Common myeloid progenitor, CD34-positive (primary cell): ENCODE data around the gene LCNL1.

Source experiments
- CTCF ChIA-PET: fragments of 350-600 bp; sonication (Branson Sonifier 250); formaldehyde crosslinking; loops from one replicate; lab custom pipeline; 2021; ENCODE audit warnings: antibody characterized with exemption; lab: Charles Lee
- POLR2A ChIA-PET: fragments of 350-600 bp; sonication (Branson Sonifier 250); formaldehyde crosslinking; loops from one replicate; lab custom pipeline; 2021; ENCODE audit warnings: antibody characterized with exemption; lab: Charles Lee
- DNase-seq, 3 donors: peaks; one replicate each; pipeline versions ENCODE4 v3.0.0 to v3.0.0-alpha.2; 2013
- H3K27ac ChIP-seq, 2 experiments: 1 replicate in 1 of 2; 2 replicates in 1 of 2; pipeline ENCODE4 v1.7.0; 2013; ENCODE audit warnings: inconsistent platforms in 2 of 2, low read length in 2 of 2, mild to moderate bottlenecking in 2 of 2, low read depth in 1 of 2, moderate library complexity in 1 of 2; ENCODE audit not compliant: severe bottlenecking in 2 of 2, insufficient read depth in 1 of 2, poor library complexity in 1 of 2
- H3K27me3 ChIP-seq, 5 experiments: replicated peaks in 2 of 5; 1 replicate in 3 of 5; 2 replicates in 2 of 5; pipeline versions ENCODE4 v1.6.1 to v1.7.0; 2013; ENCODE audit warnings: low read length in 4 of 5, mild to moderate bottlenecking in 2 of 5, moderate library complexity in 2 of 5, inconsistent platforms in 1 of 5; ENCODE audit not compliant: insufficient read depth in 5 of 5, control insufficient read depth in 4 of 5
- H3K36me3 ChIP-seq, 4 experiments: 1 replicate in 2 of 4; 2 replicates in 2 of 4; pipeline versions ENCODE4 v1.6.1 to v1.7.0; 2013; ENCODE audit warnings: low read length in 3 of 4, control low read depth in 1 of 4, mild to moderate bottlenecking in 1 of 4; ENCODE audit not compliant: control insufficient read depth in 4 of 4, insufficient read depth in 4 of 4
- H3K4me1 ChIP-seq, 4 experiments: 1 replicate in 3 of 4; 2 replicates in 1 of 4; pipeline versions ENCODE4 v1.6.1 to v1.7.1; 2013; ENCODE audit warnings: low read length in 3 of 4, mild to moderate bottlenecking in 3 of 4, control low read depth in 1 of 4, inconsistent platforms in 1 of 4, moderate library complexity in 1 of 4; ENCODE audit not compliant: control insufficient read depth in 4 of 4, insufficient read depth in 4 of 4; ENCODE audit errors: control extremely low read depth in 1 of 4
- H3K4me3 ChIP-seq, 7 experiments: 1 replicate in 4 of 7; 2 replicates in 3 of 7; pipeline versions ENCODE4 v1.5.1 to v1.7.0; 2013; ENCODE audit warnings: mild to moderate bottlenecking in 7 of 7, low read length in 6 of 7, moderate library complexity in 6 of 7, inconsistent platforms in 2 of 7, low read depth in 2 of 7, control low read depth in 1 of 7; ENCODE audit not compliant: insufficient read depth in 4 of 7, control insufficient read depth in 1 of 7; ENCODE audit errors: extremely low read depth in 1 of 7
- H3K9me3 ChIP-seq, 5 experiments: 1 replicate in 4 of 5; 2 replicates in 1 of 5; pipeline versions ENCODE4 v1.6.1 to v1.7.1; 2013; ENCODE audit warnings: low read length in 4 of 5, mild to moderate bottlenecking in 2 of 5, inconsistent platforms in 1 of 5, low read depth in 1 of 5, moderate library complexity in 1 of 5; ENCODE audit not compliant: control insufficient read depth in 4 of 5, insufficient read depth in 2 of 5; ENCODE audit errors: control extremely low read depth in 1 of 5
- WGBS: methylation state at CpG from one replicate; pipeline ENCODE4 v1.1.5; 2013; ENCODE audit not compliant: insufficient coverage; 5-methylcytosine and 5-hydroxymethylcytosine counted together

The LCNL1 gene

GRCh38 chr9:136955202-136955942 is 27.4 kb upstream of the LCNL1 start:
- no peak for DNase-seq
- ChIA-PET CTCF (interaction anchor here (1.1 to 1.4 kb wide), 2 partner anchors 74 to 80 kb away, joined by 3 read pairs; no protein-coding TSS in a partner anchor), POLR2A (no interaction called here)
- H3K9me3 ChIP-seq = no peaks in the 10 kb centered on the region
- H3K4me1 ChIP-seq = peaks cover 0 to 4% (median 3%) of the 10 kb centered on the region in 4 experiments
- no peaks in the 10 kb centered on the region for H3K36me3 ChIP-seq
- H3K27ac ChIP-seq = no peak overlapping the region
- no peaks in the 10 kb centered on the region for H3K27me3 ChIP-seq
- H3K4me3 ChIP-seq = no peak overlapping the region
- WGBS = 93% methylated on average over 14 of the region's 14 CpGs

- POLR2A ChIA-PET = no interaction called here
- DNase-seq = no peak
Measured at GRCh38 chr9:136955943-136956335, 26.9 kb upstream of the LCNL1 start.

GRCh38 chr9:136956604-136957003 is 26.2 kb upstream of the LCNL1 start:
- 96% methylated on average over 3 of the region's 4 CpGs for WGBS
- Histone ChIP-seq H3K36me3 (no peaks in the 10 kb centered on the region), H3K9me3 (no peaks in the 10 kb centered on the region), H3K4me3 (no peak overlapping the region), H3K27me3 (no peaks in the 10 kb centered on the region), H3K27ac (no peak overlapping the region), H3K4me1 (no peaks in the 10 kb centered on the region)
- CTCF ChIA-PET = no interaction called here
- no peak for DNase-seq
- POLR2A ChIA-PET = no interaction called here

More at GRCh38 chr9:136955943-136956335, 26.9 kb upstream of the LCNL1 start:
- no peaks in the 10 kb centered on the region for H3K36me3 ChIP-seq
- no peaks in the 10 kb centered on the region for H3K9me3 ChIP-seq
- CTCF ChIA-PET = interaction anchor here (1.1 to 1.4 kb wide), 2 partner anchors 73 to 79 kb away, joined by 3 read pairs; no protein-coding TSS in a partner anchor
- WGBS = 95% methylated on average over 4 of the region's 9 CpGs
- H3K4me1 ChIP-seq = no peaks in the 10 kb centered on the region
- H3K27me3 ChIP-seq = no peaks in the 10 kb centered on the region
- H3K4me3 ChIP-seq = no peak overlapping the region
- no peak overlapping the region for H3K27ac ChIP-seq

- ChIA-PET CTCF (no interaction called here), POLR2A (no interaction called here)
- Histone ChIP-seq H3K9me3 (no peaks in the 10 kb centered on the region), H3K4me3 (no peak overlapping the region), H3K27me3 (no peaks in the 10 kb centered on the region), H3K4me1 (no peaks in the 10 kb centered on the region), H3K27ac (no peak overlapping the region), H3K36me3 (no peaks in the 10 kb centered on the region)
- WGBS = 100% methylated on average over 1 of the region's 1 CpG
- DNase-seq = no peak
Measured at GRCh38 chr9:136957461-136957860, 25.3 kb upstream of the LCNL1 start.

GRCh38 chr9:136957901-136958300 is 24.9 kb upstream of the LCNL1 start:
- H3K4me1 ChIP-seq = no peaks in the 10 kb centered on the region

GRCh38 chr9:136958473-136958872 is 24.3 kb upstream of the LCNL1 start:
- CTCF ChIA-PET = interaction anchor here (1.3 kb wide), 1 partner anchor 76 kb away, joined by 4 read pairs; no protein-coding TSS in a partner anchor
- WGBS = 94% methylated on average over 7 of the region's 7 CpGs

More at GRCh38 chr9:136957901-136958300, 24.9 kb upstream of the LCNL1 start:
- Histone ChIP-seq H3K4me3 (no peak overlapping the region), H3K27ac (no peak overlapping the region), H3K36me3 (no peaks in the 10 kb centered on the region), H3K9me3 (no peaks in the 10 kb centered on the region), H3K27me3 (no peaks in the 10 kb centered on the region)
- ChIA-PET POLR2A (no interaction called here), CTCF (interaction anchor here (1.3 kb wide), 1 partner anchor 77 kb away, joined by 4 read pairs; no protein-coding TSS in a partner anchor)
- no peak for DNase-seq
- WGBS = 93% methylated on average over 4 of the region's 6 CpGs

More at GRCh38 chr9:136958473-136958872, 24.3 kb upstream of the LCNL1 start:
- Histone ChIP-seq H3K27me3 (no peaks in the 10 kb centered on the region), H3K27ac (no peak overlapping the region), H3K9me3 (no peaks in the 10 kb centered on the region), H3K4me3 (no peak overlapping the region), H3K36me3 (no peaks in the 10 kb centered on the region), H3K4me1 (no peaks in the 10 kb centered on the region)
- no peak for DNase-seq
- POLR2A ChIA-PET = no interaction called here
